Heart left ventricle (tissue), 16 donors: ENCODE results near the gene NEUROD2. TPM values are rescaled to one million over a fixed set of nuclear protein-coding genes. Genes with fewer than 3 reads are reported as not detected.

ENCODE experiments used
- ATAC-seq, 4 donors: fragments of 200-7000 bp; cut with Tn5 transposase; one replicate each; pipeline ENCODE4 v1.9.1; 2020 to 2022; ENCODE audit warnings: moderate library complexity in 4 of 4, mild to moderate bottlenecking in 3 of 4, moderate number of reproducible peaks in 1 of 4
- DNase-seq, 5 donors: peaks; one replicate each; pipeline ENCODE4 v3.0.0-alpha.2; 2020
- H3K27ac ChIP-seq, 12 donors: fragments of 200-600 bp; sonication (generic) in 4 of 12; one replicate each; pipeline versions ENCODE4 v1.5.0 to v1.8.0; 2016 to 2022; ENCODE audit warnings: mild to moderate bottlenecking in 2 of 12
- H3K27me3 ChIP-seq, 9 donors: fragments of 200-600 bp; sonication (generic) in 2 of 9; one replicate each; pipeline versions ENCODE4 v1.5.1 to v1.8.0; 2016 to 2022; ENCODE audit warnings: mild to moderate bottlenecking in 3 of 9
- H3K36me3 ChIP-seq, 9 donors: fragments of 200-600 bp; sonication (generic) in 2 of 9; one replicate each; pipeline versions ENCODE4 v1.5.0 to v1.8.0; 2018 to 2022; ENCODE audit warnings: mild to moderate bottlenecking in 2 of 9
- H3K4me1 ChIP-seq, 12 donors: fragments of 200-600 bp; sonication (generic) in 4 of 12; one replicate each; pipeline versions ENCODE4 v1.5.0 to v1.8.0; 2016 to 2022; ENCODE audit warnings: mild to moderate bottlenecking in 3 of 12
- H3K4me3 ChIP-seq, 12 donors: fragments of 200-600 bp; sonication (generic) in 4 of 12; one replicate each; pipeline versions ENCODE4 v1.5.0 to v1.8.0; 2017 to 2022; ENCODE audit warnings: mild to moderate bottlenecking in 9 of 12, moderate library complexity in 4 of 12
- H3K9me3 ChIP-seq, 12 donors: fragments of 200-600 bp; sonication (generic) in 4 of 12; one replicate each; pipeline versions ENCODE4 v1.5.0 to v1.8.0; 2016 to 2022; ENCODE audit warnings: mild to moderate bottlenecking in 1 of 12
- CTCF ChIP-seq, 12 donors: fragments of 200-600 bp; sonication (generic) in 4 of 12; IDR thresholded peaks; one replicate each; pipeline versions ENCODE4 v1.5.0 to v1.8.0; 2018 to 2022; ENCODE audit warnings: antibody characterized with exemption in 12 of 12, mild to moderate bottlenecking in 5 of 12
- POLR2A ChIP-seq, 2 donors: fragments of 450-650 bp; IDR thresholded peaks; one replicate each; pipeline ENCODE4 v1.6.1; 2017; ENCODE audit warnings: antibody characterized with exemption in 2 of 2, mild to moderate bottlenecking in 2 of 2, moderate library complexity in 2 of 2
- WGBS, 4 donors: extraction: QIAGEN DNeasy Blood & Tissue Kit in 2 of 4; methylation state at CpG; one replicate each; pipeline versions ENCODE4 v1.1.5 to v1.1.7; 2013 to 2018; 5-methylcytosine and 5-hydroxymethylcytosine counted together
- intact Hi-C, 10 donors: fragments of 100-400 bp; cut with DNase I; formaldehyde crosslinking; loops; one replicate each; pipeline versions ENCODE4 v1.11.1 to v1.14.2; 2022
- polyA plus RNA-seq, 2 donors: library from polyadenylated mRNA; stranded (reverse); fragments of 200-250 nt; gene quantifications; one replicate each; pipeline ENCODE4 v1.2.3, GENCODE V29; 2013
- total RNA-seq, 9 donors: library from RNA; depleted of rRNA in 2 of 9; stranded (reverse); fragments of >200 nt in 2 of 9; fragmentation: NEBNext Ultra II Directional in 3 of 9; extraction: Animal tissue kit (Norgen Biotek cat#: 25700) in 3 of 9; gene quantifications; one replicate each; pipeline versions ENCODE4 v1.1.0 to v1.2.4, GENCODE V29; 2016 to 2023
- donor health status: ischemic (EF 13 %, LVEDD 7.1; RV severe dilation, severe dysfunction).
- donor health status: healthy with polysubstance abuse.
- donor health status: DM: no; HTN: yes; CAD: no.
- donor health status: DM: no; HTN: no; CAD: no.
- donor health status: ischemic (EF 25% LVEDD 6.9; RV normal size, moderate dysfunction).
- donor health status: ischemic (EF 25% LVEDD 5.7; RV mildly dilated, moderate dysfunction).
- donor health status: healthy.
- donor health status: DM: yes; HTN: yes; CAD: no.
- donor health status: ischemic (EF 35%, LVEDD 5.7; RV mildly dilated, moderate dysfunction).
- donor health status: nonischemic (EF 11% LVEDD 7.7; RV severe dilation, severe dysfunction).
- donor health status: DM: yes; HTN: yes; CAD: no.
- donor health status: PGD.
- donor health status: ischemic (EF 29% LVEDD 5.4; RV normal size, mild dysfunction).
- donor health status: nonischemic (EF 23%, LVEDD 6.1; RV moderate dilation, normal function).

NEUROD2 gene
- total and polyA plus RNA-seq, 11 donors = not detected

DNA sequence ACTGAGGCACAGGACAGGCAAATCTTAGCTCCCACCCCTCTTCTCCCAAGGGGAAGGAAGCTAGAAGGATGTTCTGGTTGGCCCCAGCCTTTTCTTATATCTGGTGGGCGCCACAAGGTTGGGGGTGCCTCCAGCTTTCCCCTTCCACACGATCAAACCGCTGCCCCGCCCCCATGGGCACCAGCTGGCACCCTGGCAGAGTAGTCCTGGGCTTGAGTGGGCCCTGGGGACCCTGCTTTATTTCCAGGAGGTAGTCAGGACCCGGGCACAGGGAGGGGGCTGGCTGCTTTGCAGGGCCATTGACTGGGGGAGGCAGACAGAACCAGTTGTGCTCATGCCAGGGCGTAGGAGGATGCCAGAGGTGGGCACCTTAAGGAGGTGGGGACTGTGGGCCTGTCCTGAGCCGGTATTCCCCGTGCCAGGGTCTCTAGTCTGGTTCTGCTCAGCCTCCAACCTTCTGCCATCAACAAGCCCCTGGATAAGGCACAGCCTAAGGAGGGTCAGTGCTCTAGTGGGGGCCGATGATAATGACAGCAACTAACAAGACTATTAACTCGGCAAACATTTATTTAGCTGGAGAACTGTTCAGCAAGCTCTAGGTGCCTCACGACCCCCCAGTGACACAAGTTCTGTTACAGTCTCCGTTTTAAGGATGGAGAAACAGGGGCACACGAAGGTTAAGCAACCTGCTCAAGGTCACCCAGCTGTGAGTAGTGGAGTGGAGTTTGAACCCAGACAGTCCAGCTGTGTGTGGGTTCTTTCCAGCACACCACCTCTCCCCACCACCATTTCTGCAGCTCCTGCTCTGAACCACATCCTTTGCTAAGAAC, 11.5 kb upstream of the NEUROD2 start:
- Histone ChIP-seq H3K4me3 (peak overlapping the region in 3 of 12 donors; percentile 53 to 86 (median 66)), H3K27ac (no peak overlapping the region), H3K9me3 (no peaks in the 10 kb centered on the region), H3K36me3 (no peaks in the 10 kb centered on the region), H3K27me3 (peaks cover 0 to 19% (median 3%) of the 10 kb centered on the region in 9 donors), H3K4me1 (peaks cover 0 to 27% (median 9%) of the 10 kb centered on the region in 12 donors)
- DNase-seq (no peak), ATAC-seq (no peak)
- intact Hi-C loops = loop anchor here in 1 of 10 donors (5.0 kb wide), 1 partner anchor 47 kb away; no protein-coding TSS in a partner anchor
- TF ChIP-seq POLR2A (IDR thresholded peaks at IDR 0.05) (no peak), CTCF (IDR thresholded peaks at IDR 0.05) (no peak)
- WGBS, 4 donors = 49 to 60% (median 52%) methylated on average over 9 to 13 of the region's 13 CpGs

GRCh38 chr17:39618246-39618913, 10.7 kb upstream of the NEUROD2 start:
- H3K4me3 ChIP-seq = peak overlapping the region; percentile 21 to 86 (median 57)
- intact Hi-C loops = loop anchor here in 1 of 10 donors (5.0 kb wide), 1 partner anchor 46 kb away; no protein-coding TSS in a partner anchor
- peak overlapping the region in 8 of 12 donors; percentile 25 to 62 (median 46) for H3K27ac ChIP-seq
- peaks cover 0 to 25% (median 9%) of the 10 kb centered on the region in 12 donors for H3K4me1 ChIP-seq
- no peaks in the 10 kb centered on the region for H3K36me3 ChIP-seq
- TF ChIP-seq CTCF (IDR thresholded peaks at IDR 0.05) (no peak), POLR2A (IDR thresholded peaks at IDR 0.05) (no peak)
- WGBS, 4 donors = 2 to 3% (median 2%) methylated on average over 32 to 33 of the region's 33 CpGs
- ATAC-seq (no peak), DNase-seq (no peak)
- peaks cover 0 to 26% (median 3%) of the 10 kb centered on the region in 9 donors for H3K27me3 ChIP-seq
- H3K9me3 ChIP-seq = no peaks in the 10 kb centered on the region

GRCh38 chr17:39617446-39618245, 9.9 kb upstream of the NEUROD2 start:
- Histone ChIP-seq H3K27ac (peak overlapping the region in 8 of 12 donors; percentile 25 to 62 (median 46)), H3K4me1 (peaks cover 0 to 22% (median 7%) of the 10 kb centered on the region in 12 donors), H3K4me3 (peak overlapping the region; percentile 21 to 86 (median 57)), H3K36me3 (no peaks in the 10 kb centered on the region), H3K9me3 (no peaks in the 10 kb centered on the region), H3K27me3 (peaks cover 0 to 33% (median 3%) of the 10 kb centered on the region in 9 donors)
- peak; percentile 63 to 85 (median 68) for DNase-seq
- no peak for TF ChIP-seq POLR2A (IDR thresholded peaks at IDR 0.05)
- TF ChIP-seq CTCF (IDR thresholded peaks at IDR 0.05) = no peak
- intact Hi-C loops = loop anchor here in 1 of 10 donors (5.0 kb wide), 1 partner anchor 45 kb away; no protein-coding TSS in a partner anchor
- peak in 3 of 4 donors; percentile 39 to 57 (median 51) for ATAC-seq
- WGBS, 4 donors = 1 to 2% (median 1%) methylated on average over 28 to 79 of the region's 79 CpGs
